Liver (tissue), 9 donors: ENCODE results near the gene ATP5IF1. TPM values are rescaled to one million over a fixed set of nuclear protein-coding genes. Genes with fewer than 3 reads are reported as not detected.

Source experiments
- DNase-seq: peaks from one replicate; pipeline ENCODE4 v3.0.0-alpha.2; 2017; ENCODE audit warnings: low spot score
- H3K27ac ChIP-seq, 2 donors: one replicate each; pipeline ENCODE4 v1.7.0; 2013; ENCODE audit warnings: inconsistent platforms in 2 of 2, low read length in 2 of 2, control low read depth in 1 of 2, low read depth in 1 of 2, mild to moderate bottlenecking in 1 of 2
- H3K27me3 ChIP-seq, 4 donors: one replicate each; pipeline versions ENCODE4 v1.6.1 to v1.7.0; 2013; ENCODE audit warnings: low read length in 3 of 4, inconsistent platforms in 1 of 4, mild to moderate bottlenecking in 1 of 4, moderate library complexity in 1 of 4; ENCODE audit not compliant: control insufficient read depth in 4 of 4, insufficient read depth in 4 of 4
- H3K36me3 ChIP-seq, 4 donors: one replicate each; pipeline versions ENCODE4 v1.6.1 to v1.7.0; 2013; ENCODE audit warnings: low read length in 3 of 4, mild to moderate bottlenecking in 3 of 4, low read depth in 1 of 4, moderate library complexity in 1 of 4; ENCODE audit not compliant: control insufficient read depth in 4 of 4, insufficient read depth in 3 of 4
- H3K4me1 ChIP-seq, 4 donors: one replicate each; pipeline versions ENCODE4 v1.6.1 to v1.7.0; 2013; ENCODE audit warnings: low read length in 3 of 4, mild to moderate bottlenecking in 3 of 4, moderate library complexity in 1 of 4; ENCODE audit not compliant: control insufficient read depth in 4 of 4, insufficient read depth in 4 of 4
- H3K4me3 ChIP-seq, 3 donors: one replicate each; pipeline versions ENCODE4 v1.6.1 to v1.7.0; 2013; ENCODE audit warnings: low read length in 3 of 3, control low read depth in 1 of 3, low read depth in 1 of 3, mild to moderate bottlenecking in 1 of 3
- H3K9ac ChIP-seq, 2 donors: one replicate each; pipeline ENCODE4 v1.7.0; 2013; ENCODE audit warnings: low read length in 2 of 2, mild to moderate bottlenecking in 2 of 2, moderate library complexity in 2 of 2, control low read depth in 1 of 2, low read depth in 1 of 2
- H3K9me3 ChIP-seq, 4 donors: one replicate each; pipeline versions ENCODE4 v1.6.1 to v1.7.0; 2013; ENCODE audit warnings: low read length in 3 of 4; ENCODE audit not compliant: control insufficient read depth in 4 of 4
- ATF3 ChIP-seq: IDR thresholded peaks from 2 replicates; pipeline ENCODE4 v1.6.1; 2016; ENCODE audit warnings: antibody characterized with exemption
- EGR1 ChIP-seq, 2 donors: IDR thresholded peaks; 2 replicates each; pipeline ENCODE4 v1.6.1; 2016 to 2018; ENCODE audit warnings: antibody characterized with exemption in 2 of 2, low read depth in 2 of 2
- FOXA1 ChIP-seq: IDR thresholded peaks from 2 replicates; pipeline ENCODE4 v1.6.1; 2016; ENCODE audit warnings: antibody characterized with exemption
- FOXA2 ChIP-seq: IDR thresholded peaks from 2 replicates; pipeline ENCODE4 v1.6.1; 2016; ENCODE audit warnings: antibody characterized with exemption
- GABPA ChIP-seq, 2 donors: IDR thresholded peaks in 1 of 2; conservative IDR thresholded peaks in 1 of 2; 2 replicates each; pipeline ENCODE4 v1.6.1; 2016; ENCODE audit warnings: antibody characterized with exemption in 2 of 2, mild to moderate bottlenecking in 1 of 2, moderate library complexity in 1 of 2
- HNF4A ChIP-seq, 2 donors: conservative IDR thresholded peaks; 2 replicates each; pipeline ENCODE4 v1.6.1; 2016; ENCODE audit warnings: antibody characterized with exemption in 2 of 2, mild to moderate bottlenecking in 2 of 2
- HNF4G ChIP-seq: IDR thresholded peaks from 2 replicates; pipeline ENCODE4 v1.6.1; 2016; ENCODE audit warnings: antibody characterized with exemption
- JUND ChIP-seq, 2 donors: IDR thresholded peaks; 2 replicates each; pipeline ENCODE4 v1.6.1; 2016; ENCODE audit warnings: antibody characterized with exemption in 2 of 2
- MAX ChIP-seq: IDR thresholded peaks from 2 replicates; pipeline ENCODE4 v1.6.1; 2016; ENCODE audit warnings: antibody characterized with exemption
- NR2F2 ChIP-seq: IDR thresholded peaks from 2 replicates; pipeline ENCODE4 v1.6.1; 2016; ENCODE audit warnings: antibody characterized with exemption
- RAD21 ChIP-seq, 2 donors: IDR thresholded peaks; 2 replicates each; pipeline ENCODE4 v1.6.1; 2016; ENCODE audit warnings: antibody characterized with exemption in 2 of 2, mild to moderate bottlenecking in 2 of 2
- RXRA ChIP-seq, 2 donors: IDR thresholded peaks; 2 replicates each; pipeline ENCODE4 v1.6.1; 2017 to 2018; ENCODE audit warnings: antibody characterized with exemption in 2 of 2, mild to moderate bottlenecking in 1 of 2
- SP1 ChIP-seq: IDR thresholded peaks from 2 replicates; pipeline ENCODE4 v1.6.1; 2018; ENCODE audit warnings: antibody characterized with exemption, mild to moderate bottlenecking
- TAF1 ChIP-seq: conservative IDR thresholded peaks from 2 replicates; pipeline ENCODE4 v1.6.1; 2016; ENCODE audit warnings: antibody characterized with exemption, mild to moderate bottlenecking
- YY1 ChIP-seq: IDR thresholded peaks from 2 replicates; pipeline ENCODE4 v1.6.1; 2016; ENCODE audit warnings: antibody characterized with exemption, mild to moderate bottlenecking
- WGBS: extraction: QIAGEN DNeasy Blood & Tissue Kit; methylation state at CpG from one replicate; pipeline ENCODE4 v1.1.7; 2013; 5-methylcytosine and 5-hydroxymethylcytosine counted together
- polyA plus RNA-seq, 2 donors: library from polyadenylated mRNA; stranded (reverse) in 1 of 2; unstranded in 1 of 2; fragments of 200-250 nt in 1 of 2; fragments of >200 nt in 1 of 2; fragmentation: Nextera tagmentation in 1 of 2; extraction: Ambion mirVana in 1 of 2; gene quantifications; one replicate each; pipeline versions ENCODE4 v1.2.1 to v1.2.3, GENCODE V29; 2013 to 2015
- total RNA-seq, 2 donors: library from RNA; depleted of rRNA; stranded (reverse); fragments of >200 nt; gene quantifications; one replicate each; pipeline ENCODE4 v1.2.3, GENCODE V29; 2014
- TF ChIP-seq, protein P1 (sequence below): fragments of 150-350 bp; IDR thresholded peaks from 2 replicates; pipeline ENCODE4 v1.5.1; 2017; ENCODE audit warnings: improper control_type of control experiment, low read depth, low read length; ENCODE audit not compliant: missing input control
- TF ChIP-seq, protein P2 (sequence below): IDR thresholded peaks from 2 replicates; pipeline ENCODE4 v1.6.1; 2016; ENCODE audit warnings: antibody characterized with exemption, mild to moderate bottlenecking
- TF ChIP-seq, protein P3 (sequence below): IDR thresholded peaks from 2 replicates; pipeline ENCODE4 v1.6.1; 2016; ENCODE audit warnings: antibody characterized with exemption
- donor health status: healthy.
- donor health status: healthy.
- donor health status: healthy.
- donor health status: healthy.
- donor health status: healthy.

ATP5IF1 gene
- total and polyA plus RNA-seq, 4 donors = 136 to 456 (median 168) TPM

GRCh38 chr1:28259252-28259933, 23.5 kb downstream of the ATP5IF1 start, which contains the start of gene SESN2:
Gene SESN2, plus strand, starts transcription at chr1:28259518. Its CDS starts 330 bp downstream, at chr1:28259848.
- peak within 1 kb of the TSS; percentile 75 to 98 (median 85) for H3K4me3 ChIP-seq
- H3K36me3 ChIP-seq = no peaks in the 10 kb centered on the region
- TF ChIP-seq EGR1 (IDR thresholded peaks at IDR 0.05; ENCODE audit: low read depth in 2 of 2) (peak in 1 of 2 donors; percentile 58), RAD21 (IDR thresholded peaks at IDR 0.05) (peak; percentile 19 to 37), MAX (peak; percentile 40), GABPA (IDR thresholded peaks at IDR 0.05 in 1 of 2, conservative IDR thresholded peaks at IDR 0.05 in 1 of 2) (peak in 1 of 2 donors; percentile 64), FOXA2 (no peak), ATF3 (peak; percentile 27), TAF1 (peak; percentile 97), NR2F2 (peak; percentile 53), FOXA1 (no peak), JUND (IDR thresholded peaks at IDR 0.05) (peak; percentile 20 to 61), SP1 (peak; percentile 86), HNF4G (no peak), YY1 (peak; percentile 68), RXRA (IDR thresholded peaks at IDR 0.05) (peak; percentile 21 to 47), HNF4A (conservative IDR thresholded peaks at IDR 0.05) (peak; percentile 20 to 25)
- TF ChIP-seq, protein P1, sequence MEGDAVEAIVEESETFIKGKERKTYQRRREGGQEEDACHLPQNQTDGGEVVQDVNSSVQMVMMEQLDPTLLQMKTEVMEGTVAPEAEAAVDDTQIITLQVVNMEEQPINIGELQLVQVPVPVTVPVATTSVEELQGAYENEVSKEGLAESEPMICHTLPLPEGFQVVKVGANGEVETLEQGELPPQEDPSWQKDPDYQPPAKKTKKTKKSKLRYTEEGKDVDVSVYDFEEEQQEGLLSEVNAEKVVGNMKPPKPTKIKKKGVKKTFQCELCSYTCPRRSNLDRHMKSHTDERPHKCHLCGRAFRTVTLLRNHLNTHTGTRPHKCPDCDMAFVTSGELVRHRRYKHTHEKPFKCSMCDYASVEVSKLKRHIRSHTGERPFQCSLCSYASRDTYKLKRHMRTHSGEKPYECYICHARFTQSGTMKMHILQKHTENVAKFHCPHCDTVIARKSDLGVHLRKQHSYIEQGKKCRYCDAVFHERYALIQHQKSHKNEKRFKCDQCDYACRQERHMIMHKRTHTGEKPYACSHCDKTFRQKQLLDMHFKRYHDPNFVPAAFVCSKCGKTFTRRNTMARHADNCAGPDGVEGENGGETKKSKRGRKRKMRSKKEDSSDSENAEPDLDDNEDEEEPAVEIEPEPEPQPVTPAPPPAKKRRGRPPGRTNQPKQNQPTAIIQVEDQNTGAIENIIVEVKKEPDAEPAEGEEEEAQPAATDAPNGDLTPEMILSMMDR = no peak
- TF ChIP-seq, protein P2, sequence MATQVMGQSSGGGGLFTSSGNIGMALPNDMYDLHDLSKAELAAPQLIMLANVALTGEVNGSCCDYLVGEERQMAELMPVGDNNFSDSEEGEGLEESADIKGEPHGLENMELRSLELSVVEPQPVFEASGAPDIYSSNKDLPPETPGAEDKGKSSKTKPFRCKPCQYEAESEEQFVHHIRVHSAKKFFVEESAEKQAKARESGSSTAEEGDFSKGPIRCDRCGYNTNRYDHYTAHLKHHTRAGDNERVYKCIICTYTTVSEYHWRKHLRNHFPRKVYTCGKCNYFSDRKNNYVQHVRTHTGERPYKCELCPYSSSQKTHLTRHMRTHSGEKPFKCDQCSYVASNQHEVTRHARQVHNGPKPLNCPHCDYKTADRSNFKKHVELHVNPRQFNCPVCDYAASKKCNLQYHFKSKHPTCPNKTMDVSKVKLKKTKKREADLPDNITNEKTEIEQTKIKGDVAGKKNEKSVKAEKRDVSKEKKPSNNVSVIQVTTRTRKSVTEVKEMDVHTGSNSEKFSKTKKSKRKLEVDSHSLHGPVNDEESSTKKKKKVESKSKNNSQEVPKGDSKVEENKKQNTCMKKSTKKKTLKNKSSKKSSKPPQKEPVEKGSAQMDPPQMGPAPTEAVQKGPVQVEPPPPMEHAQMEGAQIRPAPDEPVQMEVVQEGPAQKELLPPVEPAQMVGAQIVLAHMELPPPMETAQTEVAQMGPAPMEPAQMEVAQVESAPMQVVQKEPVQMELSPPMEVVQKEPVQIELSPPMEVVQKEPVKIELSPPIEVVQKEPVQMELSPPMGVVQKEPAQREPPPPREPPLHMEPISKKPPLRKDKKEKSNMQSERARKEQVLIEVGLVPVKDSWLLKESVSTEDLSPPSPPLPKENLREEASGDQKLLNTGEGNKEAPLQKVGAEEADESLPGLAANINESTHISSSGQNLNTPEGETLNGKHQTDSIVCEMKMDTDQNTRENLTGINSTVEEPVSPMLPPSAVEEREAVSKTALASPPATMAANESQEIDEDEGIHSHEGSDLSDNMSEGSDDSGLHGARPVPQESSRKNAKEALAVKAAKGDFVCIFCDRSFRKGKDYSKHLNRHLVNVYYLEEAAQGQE = peak; percentile 94
- TF ChIP-seq, protein P3, sequence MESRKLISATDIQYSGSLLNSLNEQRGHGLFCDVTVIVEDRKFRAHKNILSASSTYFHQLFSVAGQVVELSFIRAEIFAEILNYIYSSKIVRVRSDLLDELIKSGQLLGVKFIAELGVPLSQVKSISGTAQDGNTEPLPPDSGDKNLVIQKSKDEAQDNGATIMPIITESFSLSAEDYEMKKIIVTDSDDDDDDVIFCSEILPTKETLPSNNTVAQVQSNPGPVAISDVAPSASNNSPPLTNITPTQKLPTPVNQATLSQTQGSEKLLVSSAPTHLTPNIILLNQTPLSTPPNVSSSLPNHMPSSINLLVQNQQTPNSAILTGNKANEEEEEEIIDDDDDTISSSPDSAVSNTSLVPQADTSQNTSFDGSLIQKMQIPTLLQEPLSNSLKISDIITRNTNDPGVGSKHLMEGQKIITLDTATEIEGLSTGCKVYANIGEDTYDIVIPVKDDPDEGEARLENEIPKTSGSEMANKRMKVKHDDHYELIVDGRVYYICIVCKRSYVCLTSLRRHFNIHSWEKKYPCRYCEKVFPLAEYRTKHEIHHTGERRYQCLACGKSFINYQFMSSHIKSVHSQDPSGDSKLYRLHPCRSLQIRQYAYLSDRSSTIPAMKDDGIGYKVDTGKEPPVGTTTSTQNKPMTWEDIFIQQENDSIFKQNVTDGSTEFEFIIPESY = peak; percentile 41
- under 1% methylated on average over 76 of the region's 76 CpGs for WGBS
- H3K27ac ChIP-seq = peak within 1 kb of the TSS; percentile 82 to 94
- peak within 1 kb of the TSS; percentile 47 to 84 for H3K9ac ChIP-seq
- no peaks in the 10 kb centered on the region for H3K27me3 ChIP-seq
- peaks cover 0 to 38% (median 27%) of the 10 kb centered on the region in 4 donors for H3K4me1 ChIP-seq
- DNase-seq = peak; percentile 99
- no peaks in the 10 kb centered on the region for H3K9me3 ChIP-seq
